ENCODE data around the gene ROMO1.

DNA sequence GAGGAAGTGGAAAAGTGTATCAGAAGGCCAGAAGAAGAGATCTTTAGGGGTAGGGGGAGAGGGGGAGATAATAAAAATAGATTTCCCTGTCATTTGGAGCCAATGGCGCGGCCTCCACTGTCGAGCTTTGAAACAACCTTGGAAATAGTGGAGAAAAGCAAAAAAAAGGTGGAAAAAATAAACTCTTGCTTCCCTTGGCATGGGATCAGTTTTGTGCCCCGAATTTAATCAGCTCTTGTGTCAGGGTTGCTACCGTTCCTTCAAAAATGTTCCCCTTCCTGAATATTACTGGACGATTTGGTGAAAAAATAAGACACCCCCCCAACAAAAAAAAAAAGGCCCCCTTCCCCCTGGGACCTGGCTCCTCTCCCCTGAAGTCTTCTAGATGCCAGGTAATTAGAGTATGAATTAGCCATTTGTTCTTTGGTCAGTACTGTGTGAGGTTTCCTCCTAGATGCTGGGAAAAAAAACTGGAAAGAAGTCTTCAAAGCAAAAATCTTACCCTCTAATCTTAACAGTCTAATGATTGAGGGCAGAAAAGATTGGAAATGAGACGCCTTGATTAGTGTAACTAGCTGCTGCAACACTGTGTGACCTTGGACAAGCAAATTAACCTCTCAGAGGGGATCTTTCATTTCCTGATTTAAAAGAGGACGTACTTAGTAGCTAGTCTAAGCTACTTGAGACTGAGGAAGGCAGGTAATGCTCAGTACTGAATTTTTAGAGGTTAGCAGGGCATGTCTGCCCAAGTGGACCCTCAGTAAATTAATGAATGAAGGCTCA lies 43.7 kb downstream of the ROMO1 start:
- TF ChIP-seq, protein P1, sequence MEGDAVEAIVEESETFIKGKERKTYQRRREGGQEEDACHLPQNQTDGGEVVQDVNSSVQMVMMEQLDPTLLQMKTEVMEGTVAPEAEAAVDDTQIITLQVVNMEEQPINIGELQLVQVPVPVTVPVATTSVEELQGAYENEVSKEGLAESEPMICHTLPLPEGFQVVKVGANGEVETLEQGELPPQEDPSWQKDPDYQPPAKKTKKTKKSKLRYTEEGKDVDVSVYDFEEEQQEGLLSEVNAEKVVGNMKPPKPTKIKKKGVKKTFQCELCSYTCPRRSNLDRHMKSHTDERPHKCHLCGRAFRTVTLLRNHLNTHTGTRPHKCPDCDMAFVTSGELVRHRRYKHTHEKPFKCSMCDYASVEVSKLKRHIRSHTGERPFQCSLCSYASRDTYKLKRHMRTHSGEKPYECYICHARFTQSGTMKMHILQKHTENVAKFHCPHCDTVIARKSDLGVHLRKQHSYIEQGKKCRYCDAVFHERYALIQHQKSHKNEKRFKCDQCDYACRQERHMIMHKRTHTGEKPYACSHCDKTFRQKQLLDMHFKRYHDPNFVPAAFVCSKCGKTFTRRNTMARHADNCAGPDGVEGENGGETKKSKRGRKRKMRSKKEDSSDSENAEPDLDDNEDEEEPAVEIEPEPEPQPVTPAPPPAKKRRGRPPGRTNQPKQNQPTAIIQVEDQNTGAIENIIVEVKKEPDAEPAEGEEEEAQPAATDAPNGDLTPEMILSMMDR (IDR thresholded peaks at IDR 0.05): peak in 1 of 12 donors; percentile 4
- no peak for TF ChIP-seq POLR2A (IDR thresholded peaks at IDR 0.05)
